HepG2 (cell line): ENCODE measurements around the gene ESYT1. TPM values are rescaled to one million over a fixed set of nuclear protein-coding genes. Genes with fewer than 3 reads are reported as not detected.

ENCODE experiments used
- FOXK2 ChIP-seq: fragments of 450-650 bp; IDR thresholded peaks from 2 replicates; pipeline ENCODE4 v1.6.1; 2016
- MAFK ChIP-seq, 2 experiments: IDR thresholded peaks in 1 of 2; conservative IDR thresholded peaks in 1 of 2; 2 replicates each; pipeline ENCODE4 v1.6.1; 2011; ENCODE audit warnings: improper control_type of control experiment in 2 of 2, low read length in 2 of 2
- PRDM15 ChIP-seq: sonication (generic); formaldehyde crosslinking; IDR thresholded peaks from 2 replicates; pipeline ENCODE4 v1.4.0; 2020; ENCODE audit warnings: missing genetic modification reagents
- TFAP4 ChIP-seq: sonication (generic); IDR thresholded peaks from 2 replicates; pipeline ENCODE4 v1.6.1; 2016; ENCODE audit warnings: low read depth, borderline replicate concordance
- XBP1 ChIP-seq: sonication (generic); formaldehyde crosslinking; IDR thresholded peaks from 2 replicates; pipeline ENCODE4 v1.5.0; 2020; ENCODE audit warnings: missing genetic modification reagents
- ZBTB25 ChIP-seq: IDR thresholded peaks from 2 replicates; pipeline ENCODE4 v1.6.1; 2018; ENCODE audit warnings: missing genetic modification reagents
- ZNF30 ChIP-seq: sonication (generic); formaldehyde crosslinking; IDR thresholded peaks from 2 replicates; pipeline ENCODE4 v1.5.0; 2020; ENCODE audit warnings: mild to moderate bottlenecking, missing genetic modification reagents
- polyA plus RNA-seq, 8 experiments: library from polyadenylated mRNA; depleted of rRNA in 3 of 8; stranded (reverse) in 7 of 8; unstranded in 1 of 8; fragments of >200 nt; fragmentation: Illumina TruSeq in 4 of 8; extraction: Trizol in 4 of 8; gene quantifications; 2 replicates each; pipeline versions ENCODE4 v1.2.1 to v1.2.3, GENCODE V29; 2011 to 2016; ENCODE audit warnings: low read depth in 4 of 8, missing spikeins in 1 of 8, mixed read lengths in 1 of 8; ENCODE audit not compliant: insufficient read depth in 1 of 8
- total RNA-seq, 5 experiments: library from RNA; depleted of rRNA; stranded (reverse); fragments of >200 nt; fragmentation: Illumina TruSeq; extraction: Trizol; gene quantifications; 2 replicates each; pipeline ENCODE4 v1.2.3, GENCODE V29; 2016; ENCODE audit warnings: low read depth in 1 of 5
- TF ChIP-seq, protein P1 (sequence below): sonication (generic); formaldehyde crosslinking; IDR thresholded peaks from 2 replicates; pipeline ENCODE4 v1.4.0; 2020; ENCODE audit warnings: missing genetic modification reagents
- TF ChIP-seq, protein P2 (sequence below): sonication (generic); formaldehyde crosslinking; IDR thresholded peaks from 2 replicates; pipeline ENCODE4 v1.9.0; 2021; ENCODE audit warnings: missing genetic modification reagents, borderline replicate concordance
- TF ChIP-seq, protein P3 (sequence below): sonication (generic); formaldehyde crosslinking; IDR thresholded peaks from 2 replicates; pipeline ENCODE4 v1.4.0; 2020; ENCODE audit warnings: mild to moderate bottlenecking, missing genetic modification reagents

ESYT1 gene
- total and polyA plus RNA-seq, 2 of the 13 experiments (the other 11 are each of a cell fraction or from before 2014, with no cell fraction given): 66.9 to 71.0 TPM

- TF ChIP-seq, protein P1, sequence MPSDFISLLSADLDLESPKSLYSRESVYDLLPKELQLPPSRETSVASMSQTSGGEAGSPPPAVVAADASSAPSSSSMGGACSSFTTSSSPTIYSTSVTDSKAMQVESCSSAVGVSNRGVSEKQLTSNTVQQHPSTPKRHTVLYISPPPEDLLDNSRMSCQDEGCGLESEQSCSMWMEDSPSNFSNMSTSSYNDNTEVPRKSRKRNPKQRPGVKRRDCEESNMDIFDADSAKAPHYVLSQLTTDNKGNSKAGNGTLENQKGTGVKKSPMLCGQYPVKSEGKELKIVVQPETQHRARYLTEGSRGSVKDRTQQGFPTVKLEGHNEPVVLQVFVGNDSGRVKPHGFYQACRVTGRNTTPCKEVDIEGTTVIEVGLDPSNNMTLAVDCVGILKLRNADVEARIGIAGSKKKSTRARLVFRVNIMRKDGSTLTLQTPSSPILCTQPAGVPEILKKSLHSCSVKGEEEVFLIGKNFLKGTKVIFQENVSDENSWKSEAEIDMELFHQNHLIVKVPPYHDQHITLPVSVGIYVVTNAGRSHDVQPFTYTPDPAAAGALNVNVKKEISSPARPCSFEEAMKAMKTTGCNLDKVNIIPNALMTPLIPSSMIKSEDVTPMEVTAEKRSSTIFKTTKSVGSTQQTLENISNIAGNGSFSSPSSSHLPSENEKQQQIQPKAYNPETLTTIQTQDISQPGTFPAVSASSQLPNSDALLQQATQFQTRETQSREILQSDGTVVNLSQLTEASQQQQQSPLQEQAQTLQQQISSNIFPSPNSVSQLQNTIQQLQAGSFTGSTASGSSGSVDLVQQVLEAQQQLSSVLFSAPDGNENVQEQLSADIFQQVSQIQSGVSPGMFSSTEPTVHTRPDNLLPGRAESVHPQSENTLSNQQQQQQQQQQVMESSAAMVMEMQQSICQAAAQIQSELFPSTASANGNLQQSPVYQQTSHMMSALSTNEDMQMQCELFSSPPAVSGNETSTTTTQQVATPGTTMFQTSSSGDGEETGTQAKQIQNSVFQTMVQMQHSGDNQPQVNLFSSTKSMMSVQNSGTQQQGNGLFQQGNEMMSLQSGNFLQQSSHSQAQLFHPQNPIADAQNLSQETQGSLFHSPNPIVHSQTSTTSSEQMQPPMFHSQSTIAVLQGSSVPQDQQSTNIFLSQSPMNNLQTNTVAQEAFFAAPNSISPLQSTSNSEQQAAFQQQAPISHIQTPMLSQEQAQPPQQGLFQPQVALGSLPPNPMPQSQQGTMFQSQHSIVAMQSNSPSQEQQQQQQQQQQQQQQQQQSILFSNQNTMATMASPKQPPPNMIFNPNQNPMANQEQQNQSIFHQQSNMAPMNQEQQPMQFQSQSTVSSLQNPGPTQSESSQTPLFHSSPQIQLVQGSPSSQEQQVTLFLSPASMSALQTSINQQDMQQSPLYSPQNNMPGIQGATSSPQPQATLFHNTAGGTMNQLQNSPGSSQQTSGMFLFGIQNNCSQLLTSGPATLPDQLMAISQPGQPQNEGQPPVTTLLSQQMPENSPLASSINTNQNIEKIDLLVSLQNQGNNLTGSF (CRISPR knock-in tag): no peak
- TF ChIP-seq ZNF30 (CRISPR knock-in tag) (no peak), MAFK (conservative IDR thresholded peaks at IDR 0.05 in 1 of 2, IDR thresholded peaks at IDR 0.05 in 1 of 2; ENCODE audit: low read length in 2 of 2) (no peak), XBP1 (CRISPR knock-in tag) (no peak), ZBTB25 (CRISPR knock-in tag) (no peak), PRDM15 (CRISPR knock-in tag) (no peak), FOXK2 (no peak), TFAP4 (no peak)
- TF ChIP-seq, protein P2, sequence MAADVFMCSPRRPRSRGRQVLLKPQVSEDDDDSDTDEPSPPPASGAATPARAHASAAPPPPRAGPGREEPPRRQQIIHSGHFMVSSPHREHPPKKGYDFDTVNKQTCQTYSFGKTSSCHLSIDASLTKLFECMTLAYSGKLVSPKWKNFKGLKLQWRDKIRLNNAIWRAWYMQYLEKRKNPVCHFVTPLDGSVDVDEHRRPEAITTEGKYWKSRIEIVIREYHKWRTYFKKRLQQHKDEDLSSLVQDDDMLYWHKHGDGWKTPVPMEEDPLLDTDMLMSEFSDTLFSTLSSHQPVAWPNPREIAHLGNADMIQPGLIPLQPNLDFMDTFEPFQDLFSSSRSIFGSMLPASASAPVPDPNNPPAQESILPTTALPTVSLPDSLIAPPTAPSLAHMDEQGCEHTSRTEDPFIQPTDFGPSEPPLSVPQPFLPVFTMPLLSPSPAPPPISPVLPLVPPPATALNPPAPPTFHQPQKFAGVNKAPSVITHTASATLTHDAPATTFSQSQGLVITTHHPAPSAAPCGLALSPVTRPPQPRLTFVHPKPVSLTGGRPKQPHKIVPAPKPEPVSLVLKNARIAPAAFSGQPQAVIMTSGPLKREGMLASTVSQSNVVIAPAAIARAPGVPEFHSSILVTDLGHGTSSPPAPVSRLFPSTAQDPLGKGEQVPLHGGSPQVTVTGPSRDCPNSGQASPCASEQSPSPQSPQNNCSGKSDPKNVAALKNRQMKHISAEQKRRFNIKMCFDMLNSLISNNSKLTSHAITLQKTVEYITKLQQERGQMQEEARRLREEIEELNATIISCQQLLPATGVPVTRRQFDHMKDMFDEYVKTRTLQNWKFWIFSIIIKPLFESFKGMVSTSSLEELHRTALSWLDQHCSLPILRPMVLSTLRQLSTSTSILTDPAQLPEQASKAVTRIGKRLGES (CRISPR knock-in tag): no peak
- TF ChIP-seq, protein P3, sequence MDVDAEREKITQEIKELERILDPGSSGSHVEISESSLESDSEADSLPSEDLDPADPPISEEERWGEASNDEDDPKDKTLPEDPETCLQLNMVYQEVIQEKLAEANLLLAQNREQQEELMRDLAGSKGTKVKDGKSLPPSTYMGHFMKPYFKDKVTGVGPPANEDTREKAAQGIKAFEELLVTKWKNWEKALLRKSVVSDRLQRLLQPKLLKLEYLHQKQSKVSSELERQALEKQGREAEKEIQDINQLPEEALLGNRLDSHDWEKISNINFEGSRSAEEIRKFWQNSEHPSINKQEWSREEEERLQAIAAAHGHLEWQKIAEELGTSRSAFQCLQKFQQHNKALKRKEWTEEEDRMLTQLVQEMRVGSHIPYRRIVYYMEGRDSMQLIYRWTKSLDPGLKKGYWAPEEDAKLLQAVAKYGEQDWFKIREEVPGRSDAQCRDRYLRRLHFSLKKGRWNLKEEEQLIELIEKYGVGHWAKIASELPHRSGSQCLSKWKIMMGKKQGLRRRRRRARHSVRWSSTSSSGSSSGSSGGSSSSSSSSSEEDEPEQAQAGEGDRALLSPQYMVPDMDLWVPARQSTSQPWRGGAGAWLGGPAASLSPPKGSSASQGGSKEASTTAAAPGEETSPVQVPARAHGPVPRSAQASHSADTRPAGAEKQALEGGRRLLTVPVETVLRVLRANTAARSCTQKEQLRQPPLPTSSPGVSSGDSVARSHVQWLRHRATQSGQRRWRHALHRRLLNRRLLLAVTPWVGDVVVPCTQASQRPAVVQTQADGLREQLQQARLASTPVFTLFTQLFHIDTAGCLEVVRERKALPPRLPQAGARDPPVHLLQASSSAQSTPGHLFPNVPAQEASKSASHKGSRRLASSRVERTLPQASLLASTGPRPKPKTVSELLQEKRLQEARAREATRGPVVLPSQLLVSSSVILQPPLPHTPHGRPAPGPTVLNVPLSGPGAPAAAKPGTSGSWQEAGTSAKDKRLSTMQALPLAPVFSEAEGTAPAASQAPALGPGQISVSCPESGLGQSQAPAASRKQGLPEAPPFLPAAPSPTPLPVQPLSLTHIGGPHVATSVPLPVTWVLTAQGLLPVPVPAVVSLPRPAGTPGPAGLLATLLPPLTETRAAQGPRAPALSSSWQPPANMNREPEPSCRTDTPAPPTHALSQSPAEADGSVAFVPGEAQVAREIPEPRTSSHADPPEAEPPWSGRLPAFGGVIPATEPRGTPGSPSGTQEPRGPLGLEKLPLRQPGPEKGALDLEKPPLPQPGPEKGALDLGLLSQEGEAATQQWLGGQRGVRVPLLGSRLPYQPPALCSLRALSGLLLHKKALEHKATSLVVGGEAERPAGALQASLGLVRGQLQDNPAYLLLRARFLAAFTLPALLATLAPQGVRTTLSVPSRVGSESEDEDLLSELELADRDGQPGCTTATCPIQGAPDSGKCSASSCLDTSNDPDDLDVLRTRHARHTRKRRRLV (CRISPR knock-in tag): no peak
These were observed 25.6 kb downstream of the ESYT1 start (continued) for GRCh38 chr12:56153678-56154065.
